Breast epithelium (tissue), 4 donors: Measurements from ENCODE around the gene TBC1D8. TPM values are rescaled to one million over a fixed set of nuclear protein-coding genes. Genes with fewer than 3 reads are reported as not detected.

ENCODE experiments used
- DNase-seq, 2 donors: peaks; one replicate each; pipeline ENCODE4 v3.0.0-alpha.2; 2019; ENCODE audit warnings: low spot score in 2 of 2
- H3K27ac ChIP-seq, 2 donors: fragments of 200-600 bp; sonication (generic) in 1 of 2; one replicate each; pipeline ENCODE4 v1.5.1; 2016 to 2019; ENCODE audit warnings: mild to moderate bottlenecking in 1 of 2
- H3K27me3 ChIP-seq, 2 donors: fragments of 200-600 bp; sonication (generic) in 1 of 2; one replicate each; pipeline versions ENCODE4 v1.5.1 to v1.6.0; 2017 to 2019; ENCODE audit warnings: control low read depth in 1 of 2, mild to moderate bottlenecking in 1 of 2
- H3K36me3 ChIP-seq: fragments of 200-600 bp; one replicate; pipeline ENCODE4 v1.5.1; 2019
- H3K4me1 ChIP-seq, 2 donors: fragments of 200-600 bp; sonication (generic); one replicate each; pipeline ENCODE4 v1.5.1; 2016 to 2019; ENCODE audit warnings: control low read depth in 1 of 2
- H3K4me3 ChIP-seq, 3 donors: fragments of 200-600 bp; sonication (generic); 1 replicate in 2 of 3; 2 replicates in 1 of 3; pipeline ENCODE4 v1.5.1; 2016 to 2019; ENCODE audit warnings: mild to moderate bottlenecking in 3 of 3, moderate library complexity in 2 of 3
- H3K9me3 ChIP-seq, 2 donors: fragments of 200-600 bp; sonication (generic) in 1 of 2; one replicate each; pipeline ENCODE4 v1.5.1; 2016 to 2019; ENCODE audit warnings: control low read depth in 1 of 2
- CTCF ChIP-seq, 3 donors: fragments of 450-650 bp; IDR thresholded peaks; one replicate each; pipeline ENCODE4 v1.5.1; 2016 to 2017; ENCODE audit warnings: antibody characterized with exemption in 3 of 3, mild to moderate bottlenecking in 3 of 3, moderate library complexity in 3 of 3
- POLR2A ChIP-seq: fragments of 450-650 bp; IDR thresholded peaks from one replicate; pipeline ENCODE4 v1.6.1; 2016; ENCODE audit warnings: antibody characterized with exemption, mild to moderate bottlenecking, moderate library complexity
- POLR2AphosphoS5 ChIP-seq, 3 donors: sonication (generic); formaldehyde crosslinking; IDR thresholded peaks; one replicate each; pipeline ENCODE4 v1.6.1; 2017; ENCODE audit warnings: antibody characterized with exemption in 3 of 3
- intact Hi-C: fragments of 100-400 bp; cut with DNase I; formaldehyde crosslinking; loops from one replicate; pipeline ENCODE4 v1.15.1; 2023; ENCODE audit warnings: low total_unique reads
- total RNA-seq, 3 donors: library from RNA; depleted of rRNA; stranded (reverse); fragments of >200 nt; gene quantifications; one replicate each; pipeline ENCODE4 v1.1.0, GENCODE V29; 2016

TBC1D8 gene
- total RNA-seq, 3 donors from 2014 or later: 19.5 to 92.4 (median 89.7) TPM

GRCh38 chr2:100963026-100963375 is 188.2 kb downstream of the TBC1D8 start:
- no peak for DNase-seq
- Histone ChIP-seq H3K4me3 (no peak overlapping the region), H3K27ac (no peak overlapping the region), H3K4me1 (no peaks in the 10 kb centered on the region), H3K36me3 (no peaks in the 10 kb centered on the region), H3K9me3 (no peaks in the 10 kb centered on the region), H3K27me3 (no peaks in the 10 kb centered on the region)
- intact Hi-C loops: no loop called here
- no peak for TF ChIP-seq POLR2A
- TF ChIP-seq CTCF (IDR thresholded peaks at IDR 0.05): no peak
- no peak for TF ChIP-seq POLR2AphosphoS5 (IDR thresholded peaks at IDR 0.05)

- H3K27me3 ChIP-seq: no peaks in the 10 kb centered on the region
These were observed 188.7 kb downstream of the TBC1D8 start for GRCh38 chr2:100962366-100963025.

GRCh38 chr2:100960688-100961087 is 190.5 kb downstream of the TBC1D8 start:
- DNase-seq: no peak
- no peaks in the 10 kb centered on the region for H3K27me3 ChIP-seq
- H3K36me3 ChIP-seq: no peaks in the 10 kb centered on the region
- H3K27ac ChIP-seq: peak overlapping the region in 1 of 2 donors; percentile 4
- H3K4me3 ChIP-seq: no peak overlapping the region
- TF ChIP-seq CTCF (IDR thresholded peaks at IDR 0.05) (no peak), POLR2A (no peak), POLR2AphosphoS5 (IDR thresholded peaks at IDR 0.05) (no peak)
- intact Hi-C loops: no loop called here
- H3K4me1 ChIP-seq: peaks cover 0 to 4% of the 10 kb centered on the region in 2 donors
- no peaks in the 10 kb centered on the region for H3K9me3 ChIP-seq

More at GRCh38 chr2:100962366-100963025, 188.7 kb downstream of the TBC1D8 start:
- intact Hi-C loops: no loop called here
- no peak for DNase-seq
- TF ChIP-seq POLR2A (no peak), CTCF (IDR thresholded peaks at IDR 0.05) (no peak), POLR2AphosphoS5 (IDR thresholded peaks at IDR 0.05) (no peak)
- no peak overlapping the region for H3K27ac ChIP-seq
- H3K9me3 ChIP-seq: no peaks in the 10 kb centered on the region
- H3K4me3 ChIP-seq: no peak overlapping the region
- H3K4me1 ChIP-seq: peaks cover 0 to 3% of the 10 kb centered on the region in 2 donors
- no peaks in the 10 kb centered on the region for H3K36me3 ChIP-seq

GRCh38 chr2:100959225-100959880 is 191.8 kb downstream of the TBC1D8 start:
- Histone ChIP-seq H3K9me3 (no peaks in the 10 kb centered on the region), H3K4me3 (no peak overlapping the region), H3K36me3 (no peaks in the 10 kb centered on the region), H3K27me3 (no peaks in the 10 kb centered on the region), H3K27ac (peak overlapping the region; percentile 41 to 44), H3K4me1 (peaks cover 0 to 4% of the 10 kb centered on the region in 2 donors)
- TF ChIP-seq POLR2A: no peak
- no peak for TF ChIP-seq POLR2AphosphoS5 (IDR thresholded peaks at IDR 0.05)
- no peak for TF ChIP-seq CTCF (IDR thresholded peaks at IDR 0.05)
- DNase-seq: no peak
- intact Hi-C loops: no loop called here

- Histone ChIP-seq H3K9me3 (no peaks in the 10 kb centered on the region), H3K27ac (peak overlapping the region; percentile 18 to 21), H3K4me3 (peak overlapping the region in 2 of 3 donors; percentile 20 to 23), H3K27me3 (no peaks in the 10 kb centered on the region), H3K4me1 (peaks cover 0 to 4% of the 10 kb centered on the region in 2 donors), H3K36me3 (no peaks in the 10 kb centered on the region)
- intact Hi-C loops: no loop called here
- DNase-seq: peak; percentile 60 to 76
- TF ChIP-seq POLR2A (no peak), CTCF (IDR thresholded peaks at IDR 0.05) (no peak), POLR2AphosphoS5 (IDR thresholded peaks at IDR 0.05) (peak; percentile 19 to 51 (median 25))
These were observed 193.1 kb downstream of the TBC1D8 start for GRCh38 chr2:100957996-100958653.
